Gastroesophageal sphincter (tissue), 4 donors: ENCODE data around the gene MALT1. TPM values are rescaled to one million over a fixed set of nuclear protein-coding genes. Genes with fewer than 3 reads are reported as not detected.

Experiments used
- ATAC-seq: fragments of 150-250 bp; one replicate; pipeline ENCODE4 v1.9.1; 2016; ENCODE audit warnings: mild to moderate bottlenecking, moderate library complexity
- H3K27ac ChIP-seq, 4 donors: fragments of 200-600 bp; sonication (generic) in 3 of 4; 1 replicate in 3 of 4; 2 replicates in 1 of 4; pipeline ENCODE4 v1.5.1; 2016 to 2019
- H3K27me3 ChIP-seq: fragments of 200-600 bp; sonication (generic); one replicate; pipeline ENCODE4 v1.5.1; 2019
- H3K36me3 ChIP-seq, 2 donors: fragments of 200-600 bp; sonication (generic); one replicate each; pipeline ENCODE4 v1.5.1; 2019; ENCODE audit warnings: control low read depth in 1 of 2
- H3K4me1 ChIP-seq, 3 donors: fragments of 200-600 bp; sonication (generic); 1 replicate in 2 of 3; 2 replicates in 1 of 3; pipeline ENCODE4 v1.5.1; 2016 to 2019; ENCODE audit warnings: control low read depth in 2 of 3
- H3K4me3 ChIP-seq, 2 donors: fragments of 200-600 bp; sonication (generic); one replicate each; pipeline ENCODE4 v1.5.1; 2019; ENCODE audit warnings: mild to moderate bottlenecking in 1 of 2, moderate library complexity in 1 of 2
- H3K9me3 ChIP-seq, 3 donors: fragments of 200-600 bp; sonication (generic); one replicate each; pipeline ENCODE4 v1.5.1; 2017 to 2019; ENCODE audit warnings: control low read depth in 2 of 3
- CTCF ChIP-seq, 4 experiments: fragments of 200-600 bp in 2 of 4; fragments of 450-650 bp in 2 of 4; sonication (generic) in 1 of 4; IDR thresholded peaks; one replicate each; pipeline ENCODE4 v1.5.1; 2017 to 2019; ENCODE audit warnings: antibody characterized with exemption in 4 of 4, mild to moderate bottlenecking in 2 of 4, moderate library complexity in 2 of 4
- EP300 ChIP-seq: sonication (generic); formaldehyde crosslinking; IDR thresholded peaks from one replicate; pipeline ENCODE4 v1.6.1; 2017; ENCODE audit warnings: antibody characterized with exemption, mild to moderate bottlenecking
- POLR2A ChIP-seq, 2 donors: fragments of 450-650 bp; IDR thresholded peaks; one replicate each; pipeline ENCODE4 v1.6.1; 2017; ENCODE audit warnings: antibody characterized with exemption in 2 of 2, mild to moderate bottlenecking in 2 of 2, moderate library complexity in 1 of 2
- POLR2AphosphoS5 ChIP-seq: sonication (generic); formaldehyde crosslinking; IDR thresholded peaks from one replicate; pipeline ENCODE4 v1.6.1; 2017; ENCODE audit warnings: antibody characterized with exemption
- WGBS, 2 donors: methylation state at CpG; one replicate each; pipeline ENCODE4 v1.1.5; 2018; ENCODE audit warnings: low coverage in 1 of 2; 5-methylcytosine and 5-hydroxymethylcytosine counted together
- total RNA-seq, 4 donors: library from RNA; depleted of rRNA; stranded (reverse); fragments of >200 nt; gene quantifications; one replicate each; pipeline ENCODE4 v1.1.0, GENCODE V29; 2016

The MALT1 gene
- total RNA-seq, 4 donors from 2014 or later = 19.4 to 26.6 (median 24.1) TPM

DNA sequence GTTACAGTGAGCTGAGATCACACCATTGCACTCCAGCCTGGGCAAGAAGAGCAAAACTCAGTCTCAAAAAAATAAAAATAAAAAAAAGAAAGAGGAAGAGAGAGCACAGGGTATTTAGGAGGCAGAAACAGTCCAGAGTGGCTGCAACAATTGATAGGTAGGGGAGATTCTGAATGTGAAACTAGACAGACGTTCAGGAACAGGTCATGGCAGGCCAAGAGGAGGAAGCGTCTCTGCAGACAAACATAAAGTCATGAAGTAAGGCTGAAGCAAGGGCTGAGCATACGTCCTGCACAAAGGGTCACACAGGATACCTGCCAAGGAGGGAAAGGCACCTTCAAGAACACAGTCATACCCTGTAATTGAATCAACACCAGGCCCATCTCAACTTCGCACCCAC, 129.3 kb downstream of the MALT1 start:
- TF ChIP-seq CTCF (IDR thresholded peaks at IDR 0.05) = no peak
- TF ChIP-seq POLR2A (IDR thresholded peaks at IDR 0.05) = no peak
- no peak for TF ChIP-seq POLR2AphosphoS5
- no peak for TF ChIP-seq EP300
- H3K4me3 ChIP-seq = no peak overlapping the region
- H3K9me3 ChIP-seq = no peaks in the 10 kb centered on the region
- H3K4me1 ChIP-seq = no peaks in the 10 kb centered on the region
- no peak for ATAC-seq
- no peak overlapping the region for H3K27ac ChIP-seq
- no peaks in the 10 kb centered on the region for H3K36me3 ChIP-seq
- no peaks in the 10 kb centered on the region for H3K27me3 ChIP-seq
- WGBS, 2 donors = 68 to 74% methylated on average over 4 of the region's 4 CpGs

DNA sequence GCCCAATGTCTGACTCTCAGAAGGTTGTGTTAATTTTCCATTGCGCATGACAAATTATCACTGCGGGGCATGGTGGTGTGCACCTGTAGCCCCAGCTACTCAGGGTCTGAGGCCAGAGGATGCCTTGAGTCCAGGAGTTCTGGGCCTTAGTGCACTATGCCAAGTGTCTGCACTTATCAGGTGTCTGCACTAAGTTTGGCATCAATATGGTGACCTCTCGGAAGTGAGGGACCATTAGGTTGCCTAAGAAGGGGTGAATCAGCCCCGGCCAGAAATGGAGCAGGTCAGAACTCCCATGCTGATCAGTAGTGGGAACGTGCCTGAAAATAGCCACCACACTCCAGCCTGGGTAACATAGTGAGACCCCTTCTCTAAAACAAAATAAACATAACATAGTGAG, 131.7 kb downstream of the MALT1 start:
- TF ChIP-seq POLR2AphosphoS5 (no peak), CTCF (IDR thresholded peaks at IDR 0.05) (no peak), POLR2A (IDR thresholded peaks at IDR 0.05) (no peak), EP300 (no peak)
- Histone ChIP-seq H3K27ac (no peak overlapping the region), H3K36me3 (no peaks in the 10 kb centered on the region), H3K4me3 (no peak overlapping the region), H3K4me1 (no peaks in the 10 kb centered on the region), H3K27me3 (no peaks in the 10 kb centered on the region), H3K9me3 (no peaks in the 10 kb centered on the region)
- 86 to 100% methylated on average over 1 to 2 of the region's 5 CpGs for WGBS, 2 donors
- ATAC-seq = no peak

DNA sequence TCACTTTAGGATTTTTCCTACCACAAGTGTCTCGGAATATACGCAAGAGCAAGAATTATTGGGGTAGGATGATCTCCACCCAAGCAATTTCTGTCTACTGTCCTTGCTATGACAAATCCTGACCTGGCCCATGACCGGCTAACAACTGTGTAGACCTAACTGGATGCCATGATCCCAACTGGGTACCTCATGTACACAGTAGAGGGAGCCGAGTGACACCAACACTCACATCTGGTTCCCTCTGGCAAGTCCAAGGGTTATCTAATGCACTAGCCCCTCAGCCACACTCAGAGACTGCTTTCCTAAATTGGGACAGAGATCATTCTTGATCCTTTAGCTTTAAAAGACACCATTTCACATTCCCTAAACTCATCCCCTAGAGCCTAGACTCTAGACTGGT, 132.7 kb downstream of the MALT1 start:
- ATAC-seq = no peak
- TF ChIP-seq CTCF (IDR thresholded peaks at IDR 0.05) (no peak), POLR2AphosphoS5 (no peak), EP300 (no peak), POLR2A (IDR thresholded peaks at IDR 0.05) (no peak)
- 90 to 95% methylated on average over 3 of the region's 4 CpGs for WGBS, 2 donors
- Histone ChIP-seq H3K4me3 (no peak overlapping the region), H3K36me3 (no peaks in the 10 kb centered on the region), H3K27ac (no peak overlapping the region), H3K9me3 (no peaks in the 10 kb centered on the region), H3K27me3 (no peaks in the 10 kb centered on the region), H3K4me1 (no peaks in the 10 kb centered on the region)

Other genes with a start within 250 kb of the MALT1 start
- under 1 TPM in 2 of 4 donors, not detected in 2; 0.08 to 0.54 TPM for gene ALPK2, start 42.4 kb upstream of the MALT1 start, total RNA-seq
- 100 to 1,000 TPM in 2 of 4 donors, 10 to 100 TPM in 2; 48.3 to 128 (median 96.2) TPM for gene ZNF532, start 193.4 kb downstream of the MALT1 start, total RNA-seq